ENCODE results near the gene VSIR. TPM values are rescaled to one million over a fixed set of nuclear protein-coding genes. Genes with fewer than 3 reads are reported as not detected.

Gene VSIR
- total RNA-seq, 4 donors from 2014 or later = 54.1 to 120 (median 84.7) TPM

GRCh38 chr10:71727738-71728737 lies 45.3 kb downstream of the VSIR start:
- no peak for TF ChIP-seq CTCF (IDR thresholded peaks at IDR 0.05; ENCODE audit: low read depth)

- no peak for TF ChIP-seq CTCF (IDR thresholded peaks at IDR 0.05; ENCODE audit: low read depth)
These were observed 46.1 kb downstream of the VSIR start for GRCh38 chr10:71727105-71727737.

GRCh38 chr10:71726580-71727104 lies 46.7 kb downstream of the VSIR start:
- no peak for TF ChIP-seq CTCF (IDR thresholded peaks at IDR 0.05; ENCODE audit: low read depth)

GRCh38 chr10:71725998-71726579 lies 47.2 kb downstream of the VSIR start:
- TF ChIP-seq CTCF (IDR thresholded peaks at IDR 0.05; ENCODE audit: low read depth) = no peak

GRCh38 chr10:71725249-71725648 lies 48.1 kb downstream of the VSIR start:
- TF ChIP-seq CTCF (IDR thresholded peaks at IDR 0.05; ENCODE audit: low read depth) = no peak

GRCh38 chr10:71724539-71724938 lies 48.8 kb downstream of the VSIR start:
- TF ChIP-seq CTCF (IDR thresholded peaks at IDR 0.05; ENCODE audit: low read depth) = no peak

GRCh38 chr10:71723311-71723710 lies 50.0 kb downstream of the VSIR start:
- no peak for TF ChIP-seq CTCF (IDR thresholded peaks at IDR 0.05; ENCODE audit: low read depth)

All from subcutaneous adipose tissue (tissue), 4 donors.